HG03064 (cell line): Measurements from ENCODE around the gene CCDC83.

Experiments used
- ATAC-seq: cut with Tn5 transposase; IDR thresholded peaks from one replicate; pipeline ENCODE4 v1.9.1; 2021; ENCODE audit warnings: low read depth; ENCODE audit not compliant: unreplicated experiment

Gene CCDC83

GRCh38 chr11:85855341-85855656, at the start of gene CCDC83:
TSS of gene CCDC83 (plus strand) at chr11:85855383. CDS start at chr11:85865124, 9,741 bp downstream.
- ATAC-seq: no peak

- no peak for ATAC-seq
Measured at GRCh38 chr11:85805387-85805786, 49.8 kb upstream of the CCDC83 start.

- ATAC-seq: no peak
Measured at GRCh38 chr11:85806016-85806415, 49.2 kb upstream of the CCDC83 start.

GRCh38 chr11:85806876-85807275, 48.3 kb upstream of the CCDC83 start:
- ATAC-seq: no peak

GRCh38 chr11:85809191-85809590, 46.0 kb upstream of the CCDC83 start:
- ATAC-seq: no peak

GRCh38 chr11:85809863-85810262, 45.3 kb upstream of the CCDC83 start:
- ATAC-seq: no peak

DNA sequence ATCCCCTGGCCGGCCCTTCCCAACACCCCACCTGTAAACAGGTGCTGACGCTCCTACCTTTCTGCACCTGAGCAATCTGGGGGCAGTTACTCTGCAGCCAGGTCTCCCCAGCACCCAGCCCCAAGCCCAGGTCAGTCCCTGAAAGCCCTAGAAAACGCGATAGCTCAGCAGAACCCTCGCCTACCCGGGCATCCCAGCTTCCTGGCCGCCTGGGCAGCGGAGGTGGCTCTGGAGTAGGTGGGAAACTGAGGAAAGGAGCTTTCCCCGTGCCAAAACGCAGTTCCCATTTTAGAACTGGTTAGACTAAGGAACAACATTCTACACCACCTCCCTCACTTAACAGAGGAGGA, 44.7 kb upstream of the CCDC83 start:
- ATAC-seq: no peak

- peak; percentile 79 for ATAC-seq
Measured at GRCh38 chr11:85810871-85811611, 44.1 kb upstream of the CCDC83 start, which contains the start of gene SYTL2. TSS of gene SYTL2 (minus strand) at chr11:85811141. CDS start at chr11:85757725, 53,416 bp downstream.

- no peak for ATAC-seq
Measured at GRCh38 chr11:85811624-85812023, 43.6 kb upstream of the CCDC83 start.

GRCh38 chr11:85813721-85814120, 41.5 kb upstream of the CCDC83 start:
- no peak for ATAC-seq

DNA sequence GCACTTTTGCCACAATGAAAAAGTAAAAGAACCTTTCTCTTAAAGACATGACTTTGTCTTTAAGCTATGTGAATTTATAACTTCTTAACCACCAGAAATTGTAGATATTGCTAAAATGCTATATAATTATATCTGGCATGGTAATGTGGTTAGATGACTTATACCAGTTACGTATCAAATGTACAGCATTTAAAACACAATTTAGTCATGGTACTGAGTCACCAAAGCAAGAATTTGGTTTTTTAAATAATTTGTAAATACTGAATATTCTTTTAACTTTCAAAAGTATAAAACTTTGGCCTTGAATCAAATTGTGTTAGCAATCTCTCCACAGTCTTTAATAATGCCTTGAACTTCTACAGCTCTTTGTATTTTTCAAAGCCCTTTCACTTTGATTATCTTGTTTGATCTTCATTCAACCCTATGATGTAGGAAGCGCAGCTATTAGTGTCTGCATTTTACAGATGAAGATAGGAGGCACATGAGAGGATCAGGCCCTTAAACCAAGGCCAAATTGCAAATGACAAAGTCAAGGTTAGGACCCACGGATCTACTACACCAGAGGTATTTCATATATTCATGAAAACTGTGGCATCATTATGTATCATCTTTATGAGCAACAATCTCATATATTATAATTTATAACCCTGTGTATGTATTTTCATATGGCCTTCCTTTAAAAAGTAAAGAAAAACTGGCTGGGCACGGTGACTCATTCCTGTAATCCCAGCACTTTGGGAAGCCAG, 39.8 kb upstream of the CCDC83 start:
- ATAC-seq: no peak

GRCh38 chr11:85819441-85819840, 35.7 kb upstream of the CCDC83 start:
- ATAC-seq: no peak

DNA sequence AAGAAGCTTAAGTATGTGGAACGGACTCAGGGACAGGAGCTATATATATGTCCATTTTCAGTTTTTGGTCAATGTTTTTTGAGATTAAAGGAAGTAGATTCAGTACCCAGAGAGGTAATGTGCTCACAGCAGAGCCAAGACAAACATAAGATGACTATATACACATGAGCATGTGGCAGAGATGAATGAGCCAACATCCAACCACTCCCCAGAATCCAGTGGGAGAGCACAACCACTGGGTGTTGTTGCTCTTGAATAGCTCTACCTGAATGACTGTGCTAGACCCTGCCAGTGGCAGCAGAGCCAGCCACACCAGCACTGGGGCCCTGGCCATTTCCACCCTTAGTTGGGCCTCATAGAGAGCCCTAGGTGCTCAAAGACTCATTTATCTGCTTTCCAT, 33.5 kb upstream of the CCDC83 start:
- ATAC-seq: no peak

- ATAC-seq: no peak
Measured at GRCh38 chr11:85822814-85823213, 32.4 kb upstream of the CCDC83 start.

- ATAC-seq: no peak
Measured at GRCh38 chr11:85823816-85824215, 31.4 kb upstream of the CCDC83 start.

- no peak for ATAC-seq
Measured at GRCh38 chr11:85825616-85826015, 29.6 kb upstream of the CCDC83 start.

DNA sequence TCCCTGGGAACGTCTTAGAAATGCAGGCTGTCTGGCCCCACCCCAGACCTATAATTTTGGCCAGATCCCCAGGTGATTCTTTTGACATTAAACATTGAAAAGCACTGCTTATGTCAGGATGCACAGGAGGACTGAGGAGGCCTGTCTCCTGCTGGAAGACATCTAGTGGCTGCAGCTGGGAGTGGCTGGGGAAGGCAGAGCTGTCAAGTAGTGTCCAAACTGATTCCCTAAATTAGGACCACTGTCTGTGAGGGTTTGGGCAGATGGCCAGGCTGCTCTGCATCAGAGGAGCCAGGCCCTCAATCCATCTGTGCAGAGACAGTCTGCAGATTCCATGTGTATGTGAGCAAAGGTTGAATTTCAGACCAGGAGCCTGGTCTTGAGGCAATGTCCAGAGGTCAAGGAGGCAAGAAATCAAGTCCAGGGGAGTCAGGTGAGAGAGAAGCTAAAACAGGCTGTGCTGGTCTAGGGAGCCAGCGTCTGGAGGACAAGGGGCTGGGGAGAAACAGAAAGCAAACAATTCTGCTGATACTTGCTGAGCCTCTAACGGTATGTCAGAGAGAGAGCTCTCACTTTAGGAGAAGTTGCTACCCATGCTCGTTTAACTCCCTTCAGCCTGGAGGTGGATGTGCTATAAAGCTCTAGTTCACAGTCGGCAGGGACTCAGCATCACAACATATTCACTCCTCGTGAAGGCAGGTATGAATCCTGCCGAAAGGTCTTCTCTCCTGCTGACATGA, 28.9 kb upstream of the CCDC83 start:
- no peak for ATAC-seq

- ATAC-seq: no peak
Measured at GRCh38 chr11:85827748-85828639, 27.2 kb upstream of the CCDC83 start.

DNA sequence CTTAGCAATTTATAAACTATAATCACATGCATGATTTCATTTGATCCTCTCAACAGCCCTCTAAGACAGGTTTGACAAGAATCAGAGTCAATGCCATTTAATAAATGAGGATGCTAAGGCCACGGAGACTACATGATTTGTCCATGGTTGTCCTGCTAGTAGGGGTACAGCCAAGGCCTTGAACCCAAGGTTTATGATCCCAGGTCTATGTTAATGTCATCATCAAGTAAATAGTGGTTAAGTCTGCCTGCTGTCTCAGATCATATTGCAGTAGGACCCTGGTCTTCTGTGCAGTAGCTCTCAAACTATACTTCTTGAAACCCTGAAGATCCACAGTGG, 26.6 kb upstream of the CCDC83 start:
- no peak for ATAC-seq

DNA sequence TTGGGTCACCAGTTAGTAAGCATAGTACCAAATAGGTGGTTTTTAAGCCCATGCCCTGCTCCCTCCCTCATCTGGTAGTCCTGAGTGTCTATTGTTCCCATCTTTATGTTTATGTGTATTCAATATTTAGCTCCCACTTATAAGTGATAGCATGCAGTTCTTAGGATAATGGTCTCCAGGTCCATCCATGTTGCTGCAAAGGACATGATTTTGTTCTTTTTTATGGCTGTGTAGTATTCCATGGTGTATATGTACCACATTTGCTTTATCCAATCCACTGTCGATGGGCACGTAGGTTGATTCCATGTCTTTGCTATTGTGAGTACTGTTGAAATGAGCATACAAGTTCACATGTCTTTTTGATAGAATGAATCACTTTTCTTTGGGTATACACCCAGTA, 26.0 kb upstream of the CCDC83 start:
- no peak for ATAC-seq

DNA sequence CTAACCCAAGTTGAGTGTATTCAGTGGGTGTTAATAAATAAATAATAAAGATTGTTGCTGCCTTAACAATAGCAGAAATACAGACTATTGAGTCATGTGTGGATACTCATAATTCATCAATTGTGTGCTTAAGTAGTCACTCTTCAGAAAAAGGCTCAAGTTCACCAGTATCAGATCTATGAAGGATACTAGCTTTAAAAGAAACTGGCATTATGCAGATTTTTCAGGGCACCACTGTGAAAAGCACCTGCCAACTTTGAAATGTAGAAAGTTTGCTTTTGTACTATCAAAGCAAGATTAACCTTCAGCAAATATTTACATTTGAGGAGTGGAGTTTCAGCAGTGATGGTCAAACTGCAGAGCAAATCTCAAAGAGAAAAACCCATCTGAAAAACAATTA, 24.1 kb upstream of the CCDC83 start:
- no peak for ATAC-seq
